HCT116 (cell line): ENCODE data around the gene ARHGAP23. TPM values are rescaled to one million over a fixed set of nuclear protein-coding genes. Genes with fewer than 3 reads are reported as not detected.

ENCODE experiments used
- ATAC-seq: fragments of 200-7000 bp; cut with Tn5 transposase; 2 replicates; pipeline ENCODE4 v1.9.1; 2020; ENCODE audit warnings: mild to moderate bottlenecking, moderate library complexity
- BruUV-seq: library from RNA; stranded (reverse); fragments of 400-500 nt; replicated peaks from 2 replicates; lab custom pipeline; 2021; lab: Mats Ljungman, UMichigan
- CTCF ChIA-PET: fragments of 300-600 bp; sonication (Branson Sonifier 250); formaldehyde crosslinking; loops from one replicate; lab custom pipeline; 2021; ENCODE audit warnings: antibody characterized with exemption; lab: Charles Lee
- POLR2A ChIA-PET: fragments of 300-600, 350-600 bp; sonication (Branson Sonifier 250); formaldehyde crosslinking; loops from one replicate; lab custom pipeline; 2021; ENCODE audit warnings: antibody characterized with exemption; lab: Charles Lee
- RAD21 ChIA-PET, 2 experiments: fragments of 300-600 bp; sonication (Branson Sonifier 250); formaldehyde crosslinking; loops; one replicate each; lab custom pipeline; 2023; ENCODE audit warnings: low total read pairs in 2 of 2; ENCODE audit not compliant: uncharacterized antibody in 2 of 2, unreplicated experiment in 2 of 2, low non-redundant PET in 1 of 2; lab: Charles Lee
- DNase-seq: peaks from one replicate; pipeline ENCODE4 v3.0.0-alpha.2; 2010; ENCODE audit warnings: low read depth, low spot score
- H2AFZ ChIP-seq: fragments of 200-600 bp; shearing (Covaris generic), sonication (generic); 2 replicates; pipeline ENCODE4 v1.6.1; 2017; ENCODE audit warnings: low read depth, mixed run types, mixed read lengths, antibody characterized with exemption, low read length; ENCODE audit not compliant: poor library complexity, severe bottlenecking
- H3K27ac ChIP-seq: 2 replicates; pipeline ENCODE4 v1.5.1; 2012; ENCODE audit warnings: low read depth, low read length
- H3K27me3 ChIP-seq: fragments of 200-600 bp; sonication (generic); 2 replicates; pipeline ENCODE4 v1.6.1; 2016; ENCODE audit warnings: mixed run types, low read length, mixed read lengths; ENCODE audit not compliant: insufficient read depth
- H3K36me3 ChIP-seq, 2 experiments: fragments of 200-500 bp in 1 of 2; fragments of 200-600 bp in 1 of 2; sonication (Bioruptor generic) in 1 of 2; sonication (generic) in 1 of 2; 2 replicates each; pipeline versions ENCODE4 v1.5.1 to v1.6.1; 2014 to 2016; ENCODE audit warnings: low read length in 2 of 2, inconsistent platforms in 1 of 2, mixed read lengths in 1 of 2, mixed run types in 1 of 2; ENCODE audit not compliant: insufficient read depth in 2 of 2, control insufficient read depth in 1 of 2
- H3K4me1 ChIP-seq, 2 experiments: fragments of 200-600 bp in 1 of 2; sonication (generic) in 1 of 2; 2 replicates each; pipeline versions ENCODE4 v1.5.1 to v1.6.1; 2012 to 2017; ENCODE audit warnings: low read length in 2 of 2, inconsistent platforms in 1 of 2, mild to moderate bottlenecking in 1 of 2, mixed read lengths in 1 of 2, mixed run types in 1 of 2, moderate library complexity in 1 of 2; ENCODE audit not compliant: insufficient read depth in 2 of 2, control insufficient read depth in 1 of 2
- H3K4me2 ChIP-seq: fragments of 200-600 bp; sonication (generic); 2 replicates; pipeline ENCODE4 v1.6.1; 2017; ENCODE audit warnings: mixed run types, low read length, mixed read lengths
- H3K4me3 ChIP-seq, 2 experiments: fragments of 200-600 bp in 1 of 2; sonication (generic) in 1 of 2; replicated peaks in 1 of 2; 2 replicates each; pipeline ENCODE4 v1.5.1; 2011 to 2016; ENCODE audit warnings: low read length in 2 of 2, control low read depth in 1 of 2, low read depth in 1 of 2, mild to moderate bottlenecking in 1 of 2, mixed read lengths in 1 of 2, mixed run types in 1 of 2
- H3K79me2 ChIP-seq: fragments of 200-600 bp; sonication (generic); 2 replicates; pipeline ENCODE4 v1.6.1; 2017; ENCODE audit warnings: mild to moderate bottlenecking, mixed run types, low read length, moderate library complexity, mixed read lengths; ENCODE audit not compliant: insufficient read depth
- H3K9ac ChIP-seq: fragments of 200-600 bp; sonication (generic); 2 replicates; pipeline ENCODE4 v1.6.1; 2016; ENCODE audit warnings: low read length, mixed read lengths
- H3K9me2 ChIP-seq: fragments of 200-600 bp; sonication (generic), shearing (Covaris generic); 2 replicates; pipeline ENCODE4 v1.6.1; 2017; ENCODE audit warnings: mixed run types, mild to moderate bottlenecking, moderate library complexity; ENCODE audit not compliant: insufficient read depth
- H3K9me3 ChIP-seq, 2 experiments: fragments of 200-500 bp in 1 of 2; fragments of 200-600 bp in 1 of 2; sonication (Bioruptor generic) in 1 of 2; sonication (generic) in 1 of 2; 2 replicates each; pipeline ENCODE4 v1.6.1; 2014 to 2017; ENCODE audit warnings: low read length in 2 of 2, mixed read lengths in 2 of 2, inconsistent platforms in 1 of 2, low read depth in 1 of 2, mild to moderate bottlenecking in 1 of 2, mixed run types in 1 of 2, moderate library complexity in 1 of 2; ENCODE audit not compliant: control insufficient read depth in 1 of 2, insufficient read depth in 1 of 2
- H4K20me1 ChIP-seq: fragments of 200-600 bp; sonication (generic), shearing (Covaris generic); 2 replicates; pipeline ENCODE4 v1.6.1; 2017; ENCODE audit warnings: mixed run types, mild to moderate bottlenecking, moderate library complexity; ENCODE audit not compliant: insufficient read depth
- CTCF ChIP-seq, 3 experiments: fragments of 200-600 bp in 1 of 3; sonication (generic) in 1 of 3; IDR thresholded peaks in 2 of 3; conservative IDR thresholded peaks in 1 of 3; 2 replicates each; pipeline ENCODE4 v1.5.1; 2012 to 2017; ENCODE audit warnings: low read depth in 2 of 3, low read length in 2 of 3, antibody characterized with exemption in 1 of 3, borderline replicate concordance in 1 of 3, control low read depth in 1 of 3, mild to moderate bottlenecking in 1 of 3, mixed read lengths in 1 of 3, mixed run types in 1 of 3, moderate library complexity in 1 of 3; ENCODE audit not compliant: insufficient read depth in 1 of 3
- ELF1 ChIP-seq: IDR thresholded peaks from 2 replicates; pipeline ENCODE4 v1.6.1; 2012; ENCODE audit warnings: low read depth, borderline replicate concordance
- SRF ChIP-seq: IDR thresholded peaks from 2 replicates; pipeline ENCODE4 v1.6.1; 2012; ENCODE audit warnings: low read depth
- TCF7L2 ChIP-seq: IDR thresholded peaks from 2 replicates; pipeline ENCODE4 v1.7.0; 2011; ENCODE audit warnings: borderline replicate concordance, inconsistent platforms; ENCODE audit not compliant: insufficient read depth, insufficient read length; ENCODE audit errors: extremely low read depth
- ZNF274 ChIP-seq: fragments of 200-500 bp; sonication (Bioruptor generic); IDR thresholded peaks from 2 replicates; pipeline ENCODE4 v1.6.1; 2014; ENCODE audit warnings: mild to moderate bottlenecking, low read depth, low read length, inconsistent platforms
- intact Hi-C: fragments of 100-400 bp; cut with micrococcal nuclease; formaldehyde crosslinking; loops from 2 replicates; pipeline ENCODE4 v1.10.0; 2022
- total RNA-seq: library from RNA; stranded (reverse); gene quantifications from one replicate; pipeline ENCODE4 v1.2.1, GENCODE V29; 2021; ENCODE audit not compliant: unreplicated experiment

Gene ARHGAP23
- total RNA-seq, 1 experiment from 2014 or later: 41.0 TPM

GRCh38 chr17:38543403-38544174, 115.3 kb downstream of the ARHGAP23 start:
- DNase-seq (no peak), ATAC-seq (no peak)
- Histone ChIP-seq H3K4me3 (no peak overlapping the region), H3K9me2 (no peaks in the 10 kb centered on the region), H3K36me3 (no peaks in the 10 kb centered on the region), H3K27ac (no peak overlapping the region), H3K27me3 (no peaks in the 10 kb centered on the region), H3K4me1 (no peaks in the 10 kb centered on the region), H3K4me2 (no peak overlapping the region), H3K9me3 (no peaks in the 10 kb centered on the region), H3K79me2 (no peaks in the 10 kb centered on the region), H4K20me1 (no peaks in the 10 kb centered on the region), H2AFZ (no peak overlapping the region), H3K9ac (no peak overlapping the region)
- no TSS peak for BruUV-seq
- no peak for TF ChIP-seq CTCF (IDR thresholded peaks at IDR 0.05 in 2 of 3, conservative IDR thresholded peaks at IDR 0.05 in 1 of 3; ENCODE audit: borderline replicate concordance in 1 of 3, insufficient read depth in 1 of 3, low read depth in 2 of 3, low read length in 2 of 3)
- TF ChIP-seq ZNF274: no peak
- no peak for TF ChIP-seq TCF7L2
- no peak for TF ChIP-seq ELF1
- no peak for TF ChIP-seq SRF
- ChIA-PET POLR2A (no interaction called here), RAD21 (no interaction called here), CTCF (no interaction called here)
- intact Hi-C loops: no loop called here
